Measurements from ENCODE around the gene CIBAR2. TPM values are rescaled to one million over a fixed set of nuclear protein-coding genes. Genes with fewer than 3 reads are reported as not detected.

The CIBAR2 gene
- total and polyA plus RNA-seq, 9 of the 15 experiments (the other 6 are each of a cell fraction or from before 2014, with no cell fraction given): not detected

DNA sequence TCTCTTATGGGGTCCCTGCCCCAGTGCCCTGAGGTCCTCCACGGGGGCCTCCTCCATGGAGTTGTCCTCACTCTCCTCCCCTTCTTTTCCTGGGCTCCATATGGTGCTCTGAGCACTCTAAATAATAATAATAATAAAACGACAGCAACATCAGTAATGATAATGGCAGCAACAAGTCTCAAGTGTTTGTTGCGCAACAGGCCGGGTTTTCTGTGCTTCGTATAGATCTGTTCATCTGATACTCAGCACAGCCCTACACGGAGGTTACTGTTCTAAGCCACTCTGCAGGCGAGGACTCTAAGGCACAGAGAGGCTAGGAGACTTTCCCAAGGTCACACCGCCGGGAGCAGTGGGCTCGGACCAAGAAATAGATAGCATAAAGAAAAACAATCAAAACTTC lies 13.7 kb downstream of the CIBAR2 start:
- peaks cover 0 to 7% of the 10 kb centered on the region in 2 experiments; a peak in 2 of 5 replicates for H3K4me1 ChIP-seq (replicated peaks in 1 of 2; ENCODE audit: control insufficient read depth in 2 of 2, insufficient read depth in 2 of 2, low read length in 2 of 2)
- ChIA-PET CTCF (ENCODE audit: low intra/inter-chr PET ratio) (no interaction called here), POLR2A (interaction anchor here (0.6 kb wide), 1 partner anchor 16 kb away, joined by 3 read pairs; no protein-coding TSS in a partner anchor)
- no peaks in the 10 kb centered on the region for H3K79me2 ChIP-seq (ENCODE audit: control insufficient read depth, insufficient read depth, low read length)
- H3K9me3 ChIP-seq (replicated peaks; ENCODE audit: control insufficient read depth, insufficient read depth, low read depth, low read length): no peaks in the 10 kb centered on the region
- 6% methylated on average over 10 of the region's 10 CpGs for WGBS (ENCODE audit: insufficient coverage, low coverage, missing lambda C conversion rate)
- H3K4me3 ChIP-seq: no peak overlapping the region
- no peak for FAIRE-seq
- no peak overlapping the region for H3K4me2 ChIP-seq (ENCODE audit: insufficient read depth, low read length)
- peaks cover 45 to 48% of the 10 kb centered on the region in 2 experiments for H3K27me3 ChIP-seq (ENCODE audit: control insufficient read depth in 2 of 2, insufficient read depth in 2 of 2, low read length in 2 of 2)
- H3K36me3 ChIP-seq (ENCODE audit: control insufficient read depth, insufficient read depth, low read length): no peaks in the 10 kb centered on the region
- DNase-seq (ENCODE audit: extremely low read depth in 1 of 4, low spot score in 3 of 4): peak in 1 of 4 experiments; percentile 29
- TF ChIP-seq, protein P1, sequence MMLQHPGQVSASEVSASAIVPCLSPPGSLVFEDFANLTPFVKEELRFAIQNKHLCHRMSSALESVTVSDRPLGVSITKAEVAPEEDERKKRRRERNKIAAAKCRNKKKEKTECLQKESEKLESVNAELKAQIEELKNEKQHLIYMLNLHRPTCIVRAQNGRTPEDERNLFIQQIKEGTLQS (IDR thresholded peaks at IDR 0.05): peak; percentile 34; the same call in 1 of the 2 replicates
- TF ChIP-seq, protein P1 (CRISPR knock-in tag; conservative IDR thresholded peaks at IDR 0.05): no peak
- no peak for TF ChIP-seq ZNF253 (CRISPR knock-in tag; conservative IDR thresholded peaks at IDR 0.05)
- no peak for TF ChIP-seq ZZZ3 (IDR thresholded peaks at IDR 0.05)
- no peak for TF ChIP-seq ZNF143 (CRISPR knock-in tag; IDR thresholded peaks at IDR 0.05)
- TF ChIP-seq, protein P2, sequence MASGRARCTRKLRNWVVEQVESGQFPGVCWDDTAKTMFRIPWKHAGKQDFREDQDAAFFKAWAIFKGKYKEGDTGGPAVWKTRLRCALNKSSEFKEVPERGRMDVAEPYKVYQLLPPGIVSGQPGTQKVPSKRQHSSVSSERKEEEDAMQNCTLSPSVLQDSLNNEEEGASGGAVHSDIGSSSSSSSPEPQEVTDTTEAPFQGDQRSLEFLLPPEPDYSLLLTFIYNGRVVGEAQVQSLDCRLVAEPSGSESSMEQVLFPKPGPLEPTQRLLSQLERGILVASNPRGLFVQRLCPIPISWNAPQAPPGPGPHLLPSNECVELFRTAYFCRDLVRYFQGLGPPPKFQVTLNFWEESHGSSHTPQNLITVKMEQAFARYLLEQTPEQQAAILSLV (tag; IDR thresholded peaks at IDR 0.05): peak; percentile 84; the same call in 1 of the 2 replicates
- TF ChIP-seq CEBPB (tag; IDR thresholded peaks at IDR 0.05): peak; percentile 99
- no peak for TF ChIP-seq NRF1 (conservative IDR thresholded peaks at IDR 0.05 in 1 of 2, IDR thresholded peaks at IDR 0.05 in 1 of 2)
- no peak for TF ChIP-seq ZBTB17 (CRISPR knock-in tag; IDR thresholded peaks at IDR 0.05)
- no peak for TF ChIP-seq NEUROD1 (IDR thresholded peaks at IDR 0.05; ENCODE audit: borderline replicate concordance, low read depth, low read length, partially characterized antibody)
- no peak for TF ChIP-seq PHTF2 (CRISPR knock-in tag; IDR thresholded peaks at IDR 0.05)
- no peak for TF ChIP-seq ZSCAN29 (IDR thresholded peaks at IDR 0.05)
- TF ChIP-seq NR1H2 (CRISPR knock-in tag; IDR thresholded peaks at IDR 0.05): no peak
- no peak for TF ChIP-seq MCM2 (IDR thresholded peaks at IDR 0.05; ENCODE audit: low read depth)
- 0 out of 2 replicates have a peak, but pooled peaks have one; percentile 13 for TF ChIP-seq SMARCA5 (IDR thresholded peaks at IDR 0.05)
- peak; percentile 69 for TF ChIP-seq ZFP36 (IDR thresholded peaks at IDR 0.05; ENCODE audit: low read depth, low read length, partially characterized antibody)
- peak; percentile 92 for TF ChIP-seq CEBPG (CRISPR knock-in tag; IDR thresholded peaks at IDR 0.05)
- peak; percentile 95 to 100 for TF ChIP-seq CEBPG (tag; conservative IDR thresholded peaks at IDR 0.05 in 1 of 2, IDR thresholded peaks at IDR 0.05 in 1 of 2)
- H3K9me1 ChIP-seq (ENCODE audit: control insufficient read depth, insufficient read depth, low read length): no peaks in the 10 kb centered on the region
- in situ Hi-C loops (cut with MboI): no loop called here
- no peak overlapping the region for H3K9ac ChIP-seq (ENCODE audit: insufficient read depth in 1 of 2, low read depth in 2 of 2, low read length in 2 of 2)
- no peak overlapping the region for H2AFZ ChIP-seq (ENCODE audit: low read depth, low read length)
- intact Hi-C loops (cut with micrococcal nuclease): no loop called here
- BruUV-seq (replicated peaks): no TSS peak
- H4K20me1 ChIP-seq (replicated peaks; ENCODE audit: control insufficient read depth, insufficient read depth, low read length): peaks cover 10% of the 10 kb centered on the region; the same call in 1 of the 2 replicates
- H3K27ac ChIP-seq (ENCODE audit: extremely low read depth, low read depth, low read length): no peak overlapping the region
- no peak for ATAC-seq

Data from K562 (cell line).